HEK293T (cell line): Measurements from ENCODE around the gene IFT27.

Experiments
- CTCF ChIA-PET: fragments of 350-600 bp; formaldehyde crosslinking; extraction: SDS; loops from one replicate; lab custom pipeline; 2021; ENCODE audit warnings: antibody characterized with exemption, inconsistent platforms; lab: Yijun Ruan, JAX
- POLR2A ChIA-PET: fragments of 350-600 bp; formaldehyde crosslinking; extraction: SDS; loops from one replicate; lab custom pipeline; 2020; ENCODE audit warnings: antibody characterized with exemption, inconsistent platforms; lab: Yijun Ruan, JAX
- DNase-seq: peaks from one replicate; pipeline ENCODE4 v3.0.0; 2012; ENCODE audit warnings: mixed read lengths; ENCODE audit errors: extremely low spot score
- ARNT ChIP-seq: fragments of 450-650 bp; IDR thresholded peaks from 2 replicates; pipeline ENCODE4 v1.6.1; 2017; ENCODE audit warnings: mild to moderate bottlenecking
- BHLHE40 ChIP-seq: fragments of 450-650 bp; IDR thresholded peaks from 2 replicates; pipeline ENCODE4 v1.6.1; 2016; ENCODE audit warnings: mild to moderate bottlenecking, moderate library complexity, borderline replicate concordance
- CTBP1 ChIP-seq: fragments of 450-650 bp; IDR thresholded peaks from 2 replicates; pipeline ENCODE4 v1.6.1; 2016; ENCODE audit warnings: borderline replicate concordance
- ELF4 ChIP-seq: fragments of 450-650 bp; IDR thresholded peaks from 2 replicates; pipeline ENCODE4 v1.6.1; 2017; ENCODE audit warnings: antibody characterized with exemption
- FOXA1 ChIP-seq: fragments of 450-650 bp; IDR thresholded peaks from 2 replicates; pipeline ENCODE4 v1.6.1; 2016; ENCODE audit warnings: mild to moderate bottlenecking
- FOXK2 ChIP-seq: fragments of 450-650 bp; IDR thresholded peaks from 2 replicates; pipeline ENCODE4 v1.6.1; 2016; ENCODE audit warnings: mild to moderate bottlenecking
- FOXM1 ChIP-seq: fragments of 450-650 bp; IDR thresholded peaks from 2 replicates; pipeline ENCODE4 v1.6.1; 2017; ENCODE audit warnings: mild to moderate bottlenecking, borderline replicate concordance
- HDGF ChIP-seq: fragments of 450-650 bp; IDR thresholded peaks from 2 replicates; pipeline ENCODE4 v1.6.1; 2017; ENCODE audit warnings: antibody characterized with exemption, borderline replicate concordance
- L3MBTL2 ChIP-seq: fragments of 450-650 bp; conservative IDR thresholded peaks from 2 replicates; pipeline ENCODE4 v1.6.1; 2016; ENCODE audit warnings: mild to moderate bottlenecking
- LEF1 ChIP-seq: fragments of 450-650 bp; IDR thresholded peaks from 2 replicates; pipeline ENCODE4 v1.6.1; 2017; ENCODE audit warnings: mild to moderate bottlenecking, borderline replicate concordance
- NFRKB ChIP-seq: fragments of 450-650 bp; IDR thresholded peaks from 2 replicates; pipeline ENCODE4 v1.6.1; 2016; ENCODE audit warnings: mild to moderate bottlenecking, moderate library complexity
- SP1 ChIP-seq: fragments of 450-650 bp; IDR thresholded peaks from 2 replicates; pipeline ENCODE4 v1.6.1; 2017
- SUZ12 ChIP-seq: fragments of 450-650 bp; IDR thresholded peaks from 2 replicates; pipeline ENCODE4 v1.6.1; 2016; ENCODE audit warnings: mild to moderate bottlenecking
- TARDBP ChIP-seq: fragments of 450-650 bp; IDR thresholded peaks from 2 replicates; pipeline ENCODE4 v1.6.1; 2016
- ZNF384 ChIP-seq: fragments of 450-650 bp; IDR thresholded peaks from 2 replicates; pipeline ENCODE4 v1.6.1; 2016
- TF ChIP-seq, protein P1 (sequence below): fragments of 450-650 bp; IDR thresholded peaks from 2 replicates; pipeline ENCODE4 v1.6.1; 2016

IFT27 gene

DNA sequence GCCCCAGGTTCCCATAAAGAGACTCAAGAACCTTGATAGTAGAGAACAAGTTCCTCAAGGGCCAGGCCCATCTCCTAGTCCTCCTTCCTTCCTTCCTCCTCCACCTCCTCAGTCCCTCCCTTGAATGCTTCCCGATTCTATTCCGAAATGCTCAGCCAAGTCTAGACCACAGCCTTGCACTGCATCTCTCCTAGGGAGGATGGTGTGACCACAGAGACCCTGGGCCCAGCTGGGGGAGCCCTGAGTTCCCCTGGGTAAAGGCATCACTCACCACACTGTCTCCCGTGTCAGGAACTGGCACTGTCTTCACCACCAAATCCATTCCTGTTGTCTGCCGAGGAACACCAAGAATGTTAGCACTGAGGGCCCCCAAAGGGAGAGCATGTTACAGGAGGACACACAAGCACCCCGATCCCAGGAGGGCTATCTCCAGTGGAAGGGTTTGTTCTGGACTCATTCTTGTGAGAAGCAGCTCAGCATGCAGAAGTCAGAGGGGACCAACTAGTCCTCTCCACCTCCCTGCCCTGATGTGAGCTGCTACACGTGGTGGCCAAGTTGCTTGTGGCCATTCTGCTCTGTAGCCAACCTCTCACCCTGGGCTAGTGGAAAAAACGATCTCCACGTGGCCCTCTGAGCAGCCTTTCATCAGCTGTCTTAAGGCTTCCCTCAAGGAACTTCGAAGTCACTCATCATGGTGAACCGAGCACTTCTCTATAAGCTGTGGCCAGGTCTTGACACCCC is 8.7 kb downstream of the IFT27 start:
- POLR2A ChIA-PET = interaction anchor here (1.0 kb wide), 1 partner anchor 9 kb away, joined by 6 read pairs; the partner anchor contains the start of gene IFT27
- TF ChIP-seq, protein P1, sequence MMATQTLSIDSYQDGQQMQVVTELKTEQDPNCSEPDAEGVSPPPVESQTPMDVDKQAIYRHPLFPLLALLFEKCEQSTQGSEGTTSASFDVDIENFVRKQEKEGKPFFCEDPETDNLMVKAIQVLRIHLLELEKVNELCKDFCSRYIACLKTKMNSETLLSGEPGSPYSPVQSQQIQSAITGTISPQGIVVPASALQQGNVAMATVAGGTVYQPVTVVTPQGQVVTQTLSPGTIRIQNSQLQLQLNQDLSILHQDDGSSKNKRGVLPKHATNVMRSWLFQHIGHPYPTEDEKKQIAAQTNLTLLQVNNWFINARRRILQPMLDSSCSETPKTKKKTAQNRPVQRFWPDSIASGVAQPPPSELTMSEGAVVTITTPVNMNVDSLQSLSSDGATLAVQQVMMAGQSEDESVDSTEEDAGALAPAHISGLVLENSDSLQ = no peak
- TF ChIP-seq LEF1 = no peak
- TF ChIP-seq FOXA1 = no peak
- TF ChIP-seq FOXM1 = no peak
- no peak for TF ChIP-seq ELF4
- TF ChIP-seq CTBP1 = no peak
- TF ChIP-seq ARNT = no peak
- no peak for TF ChIP-seq L3MBTL2
- no peak for TF ChIP-seq BHLHE40
- TF ChIP-seq SUZ12 = no peak
- no peak for TF ChIP-seq FOXK2
- no peak for TF ChIP-seq HDGF
- TF ChIP-seq NFRKB = no peak
- CTCF ChIA-PET = interaction anchor here (2.7 kb wide), 1 partner anchor 10 kb away, joined by 7 read pairs; no protein-coding TSS in a partner anchor
- no peak for DNase-seq

DNA sequence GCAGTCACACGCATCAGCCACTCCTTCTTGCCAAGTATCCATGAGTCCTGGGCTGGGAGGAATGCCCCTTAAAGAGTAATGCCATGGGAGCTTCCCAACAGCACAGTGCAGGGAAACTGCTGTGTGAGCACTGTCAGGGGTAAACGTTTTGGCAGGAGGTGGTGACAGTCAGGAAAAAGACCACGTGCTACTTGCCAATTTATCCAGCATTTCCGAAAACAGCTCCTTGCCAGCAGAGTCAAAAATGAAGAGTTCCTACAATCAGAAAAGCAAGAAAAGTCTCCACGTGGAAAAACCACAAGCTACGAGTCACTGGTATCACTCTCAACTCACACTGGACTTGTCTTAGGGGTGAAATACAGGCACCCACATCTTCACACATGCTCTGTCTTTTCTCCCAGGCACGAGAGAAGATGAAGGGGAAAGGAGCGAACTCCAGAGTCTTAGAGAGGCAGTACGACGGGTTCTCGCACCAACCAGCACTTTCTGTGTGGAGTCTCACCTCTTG is 9.9 kb downstream of the IFT27 start:
- CTCF ChIA-PET = no interaction called here
- POLR2A ChIA-PET = interaction anchor here (1.9 kb wide), 1 partner anchor 10 kb away, joined by 5 read pairs; the partner anchor contains the start of gene IFT27
- no peak for DNase-seq
- TF ChIP-seq, protein P1 = no peak
- no peak for TF ChIP-seq FOXM1
- TF ChIP-seq ZNF384 = no peak
- no peak for TF ChIP-seq ELF4
- TF ChIP-seq SUZ12 = no peak
- no peak for TF ChIP-seq ARNT
- no peak for TF ChIP-seq LEF1
- TF ChIP-seq L3MBTL2 = no peak
- no peak for TF ChIP-seq FOXA1
- TF ChIP-seq NFRKB = no peak
- TF ChIP-seq BHLHE40 = no peak
- no peak for TF ChIP-seq TARDBP
- no peak for TF ChIP-seq HDGF
- no peak for TF ChIP-seq CTBP1
- no peak for TF ChIP-seq SP1
- no peak for TF ChIP-seq FOXK2

GRCh38 chr22:36765131-36765942 is 10.6 kb downstream of the IFT27 start:
- POLR2A ChIA-PET = interaction anchor here (1.9 kb wide), 1 partner anchor 11 kb away, joined by 5 read pairs; the partner anchor contains the start of gene IFT27
- TF ChIP-seq ZNF384 = no peak
- TF ChIP-seq ELF4 = no peak
- DNase-seq = no peak
- CTCF ChIA-PET = no interaction called here

GRCh38 chr22:36764641-36765040 is 11.3 kb downstream of the IFT27 start:
- CTCF ChIA-PET = no interaction called here
- POLR2A ChIA-PET = interaction anchor here (0.9 to 2.1 kb wide), 2 partner anchors 11 to 12 kb away, joined by 5 to 8 read pairs; partner anchors contain the start of gene IFT27
- no peak for TF ChIP-seq ELF4
- no peak for DNase-seq

GRCh38 chr22:36764060-36764459 is 11.9 kb downstream of the IFT27 start:
- CTCF ChIA-PET = no interaction called here
- TF ChIP-seq L3MBTL2 (no peak), LEF1 (no peak)
- POLR2A ChIA-PET = interaction anchor here (0.9 to 2.1 kb wide), 2 partner anchors 11 to 12 kb away, joined by 5 to 8 read pairs; partner anchors contain the start of gene IFT27
- no peak for DNase-seq

- DNase-seq = no peak
- TF ChIP-seq SP1 = no peak
- no peak for TF ChIP-seq BHLHE40
- TF ChIP-seq SUZ12 = no peak
- no peak for TF ChIP-seq L3MBTL2
- no peak for TF ChIP-seq TARDBP
- TF ChIP-seq HDGF = no peak
- no peak for TF ChIP-seq FOXM1
- TF ChIP-seq FOXK2 = no peak
- TF ChIP-seq FOXA1 = no peak
- TF ChIP-seq LEF1 = no peak
- no peak for TF ChIP-seq ARNT
- TF ChIP-seq, protein P1 = no peak
- no peak for TF ChIP-seq ZNF384
- no peak for TF ChIP-seq NFRKB
- TF ChIP-seq ELF4 = no peak
- no peak for TF ChIP-seq CTBP1
- POLR2A ChIA-PET = interaction anchor here (0.9 to 2.1 kb wide), 3 partner anchors 12 to 13 kb away, joined by 3 to 8 read pairs (median 5); partner anchors contain the start of gene IFT27
- CTCF ChIA-PET = no interaction called here
Observed at GRCh38 chr22:36763576-36763975, 12.3 kb downstream of the IFT27 start.
